ENCODE data around the gene CSGALNACT2.

DNA sequence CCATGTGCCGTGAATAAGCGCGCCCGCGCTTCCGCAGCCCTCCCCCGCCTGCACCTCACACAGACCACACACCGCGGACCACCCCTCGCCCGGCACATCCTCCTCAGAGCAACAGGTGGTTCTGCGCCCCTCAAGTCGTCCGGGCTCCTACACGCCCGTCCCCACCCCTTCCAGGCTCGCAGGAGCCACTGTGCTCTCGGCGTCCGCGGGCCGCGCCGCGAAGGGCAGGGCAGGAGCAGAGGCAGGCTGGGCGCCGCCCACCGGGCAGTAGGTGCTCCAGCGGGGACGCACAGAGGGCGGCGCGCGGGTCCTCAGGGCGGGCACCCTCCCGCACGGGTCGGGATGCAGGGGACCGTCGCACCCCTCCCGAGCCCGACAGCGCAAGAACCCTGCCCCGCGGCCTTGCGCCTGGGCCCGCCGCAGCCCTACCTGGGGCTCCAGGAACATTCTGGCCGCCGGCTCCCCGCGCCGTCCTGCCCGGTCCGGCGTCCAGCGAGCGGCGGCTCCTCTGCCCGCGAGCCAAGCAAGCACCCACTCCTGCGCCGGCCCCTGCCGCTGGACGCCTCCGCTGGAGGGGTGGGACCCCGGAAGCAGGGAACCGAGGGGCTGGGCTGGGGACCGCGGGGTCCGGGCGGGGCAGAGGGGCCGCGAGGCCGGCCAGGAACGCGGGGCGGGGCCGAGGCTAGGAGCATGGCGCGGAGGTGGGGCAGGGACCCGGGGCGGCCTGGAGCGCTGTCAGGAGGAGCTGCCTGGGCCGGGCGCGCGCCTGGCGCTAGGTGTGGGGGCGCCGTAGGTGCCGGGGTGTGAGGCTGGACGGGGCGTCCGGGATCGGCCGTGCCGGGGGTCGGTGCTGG lies 91.2 kb downstream of the CSGALNACT2 start:
- TF ChIP-seq CTCF (conservative IDR thresholded peaks at IDR 0.05; ENCODE audit: low read depth, low read length) (no peak), EZH2phosphoT487 (IDR thresholded peaks at IDR 0.05; ENCODE audit: borderline replicate concordance, low read length) (no peak), EZH2 (IDR thresholded peaks at IDR 0.05; ENCODE audit: low read length, unreplicated experiment) (no peak)
